Cardiac fibroblast (primary cell): ENCODE results near the gene TRIM47.

Experiments
- DNase-seq, 2 donors: peaks; one replicate each; pipeline versions ENCODE4 v3.0.0 to v3.0.0-alpha.2; 2010; ENCODE audit warnings: low read depth in 2 of 2
- H3K4me3 ChIP-seq, 2 donors: replicated peaks in 1 of 2; 1 replicate in 1 of 2; 2 replicates in 1 of 2; pipeline ENCODE4 v1.5.1; 2011; ENCODE audit warnings: low read depth in 2 of 2, low read length in 2 of 2, mild to moderate bottlenecking in 2 of 2, moderate library complexity in 1 of 2
- TF ChIP-seq, protein P1 (sequence below): IDR thresholded peaks from one replicate; pipeline ENCODE4 v1.5.1; 2011; ENCODE audit warnings: low read depth, mild to moderate bottlenecking, low read length, inconsistent platforms

The TRIM47 gene

DNA sequence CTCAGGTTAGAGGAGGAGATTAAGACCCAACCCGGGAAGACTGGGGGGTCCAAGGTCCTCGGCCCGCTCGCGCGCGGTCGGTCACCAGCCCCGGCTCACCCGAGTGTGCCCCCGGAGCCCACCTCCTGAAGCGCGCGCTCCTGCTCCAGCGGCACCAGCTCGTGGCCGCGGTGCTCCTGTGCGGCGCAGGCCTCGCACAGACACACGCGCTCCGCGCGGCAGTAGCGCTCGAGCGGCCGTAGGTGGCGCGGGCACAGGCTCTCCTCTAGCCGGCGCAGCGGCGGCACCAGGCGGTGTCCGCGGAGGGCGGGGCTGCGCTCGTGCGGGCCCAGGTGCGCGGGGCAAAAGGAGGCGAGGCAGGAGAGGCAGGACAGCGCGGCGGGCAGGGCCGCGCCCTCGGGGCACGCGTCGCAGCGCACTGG is 618 bp downstream of the TRIM47 start:
- TF ChIP-seq, protein P1, sequence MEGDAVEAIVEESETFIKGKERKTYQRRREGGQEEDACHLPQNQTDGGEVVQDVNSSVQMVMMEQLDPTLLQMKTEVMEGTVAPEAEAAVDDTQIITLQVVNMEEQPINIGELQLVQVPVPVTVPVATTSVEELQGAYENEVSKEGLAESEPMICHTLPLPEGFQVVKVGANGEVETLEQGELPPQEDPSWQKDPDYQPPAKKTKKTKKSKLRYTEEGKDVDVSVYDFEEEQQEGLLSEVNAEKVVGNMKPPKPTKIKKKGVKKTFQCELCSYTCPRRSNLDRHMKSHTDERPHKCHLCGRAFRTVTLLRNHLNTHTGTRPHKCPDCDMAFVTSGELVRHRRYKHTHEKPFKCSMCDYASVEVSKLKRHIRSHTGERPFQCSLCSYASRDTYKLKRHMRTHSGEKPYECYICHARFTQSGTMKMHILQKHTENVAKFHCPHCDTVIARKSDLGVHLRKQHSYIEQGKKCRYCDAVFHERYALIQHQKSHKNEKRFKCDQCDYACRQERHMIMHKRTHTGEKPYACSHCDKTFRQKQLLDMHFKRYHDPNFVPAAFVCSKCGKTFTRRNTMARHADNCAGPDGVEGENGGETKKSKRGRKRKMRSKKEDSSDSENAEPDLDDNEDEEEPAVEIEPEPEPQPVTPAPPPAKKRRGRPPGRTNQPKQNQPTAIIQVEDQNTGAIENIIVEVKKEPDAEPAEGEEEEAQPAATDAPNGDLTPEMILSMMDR = peak; percentile 29
- peak; percentile 74 to 75 for DNase-seq
- H3K4me3 ChIP-seq = peak overlapping the region; percentile 73 to 81

DNA sequence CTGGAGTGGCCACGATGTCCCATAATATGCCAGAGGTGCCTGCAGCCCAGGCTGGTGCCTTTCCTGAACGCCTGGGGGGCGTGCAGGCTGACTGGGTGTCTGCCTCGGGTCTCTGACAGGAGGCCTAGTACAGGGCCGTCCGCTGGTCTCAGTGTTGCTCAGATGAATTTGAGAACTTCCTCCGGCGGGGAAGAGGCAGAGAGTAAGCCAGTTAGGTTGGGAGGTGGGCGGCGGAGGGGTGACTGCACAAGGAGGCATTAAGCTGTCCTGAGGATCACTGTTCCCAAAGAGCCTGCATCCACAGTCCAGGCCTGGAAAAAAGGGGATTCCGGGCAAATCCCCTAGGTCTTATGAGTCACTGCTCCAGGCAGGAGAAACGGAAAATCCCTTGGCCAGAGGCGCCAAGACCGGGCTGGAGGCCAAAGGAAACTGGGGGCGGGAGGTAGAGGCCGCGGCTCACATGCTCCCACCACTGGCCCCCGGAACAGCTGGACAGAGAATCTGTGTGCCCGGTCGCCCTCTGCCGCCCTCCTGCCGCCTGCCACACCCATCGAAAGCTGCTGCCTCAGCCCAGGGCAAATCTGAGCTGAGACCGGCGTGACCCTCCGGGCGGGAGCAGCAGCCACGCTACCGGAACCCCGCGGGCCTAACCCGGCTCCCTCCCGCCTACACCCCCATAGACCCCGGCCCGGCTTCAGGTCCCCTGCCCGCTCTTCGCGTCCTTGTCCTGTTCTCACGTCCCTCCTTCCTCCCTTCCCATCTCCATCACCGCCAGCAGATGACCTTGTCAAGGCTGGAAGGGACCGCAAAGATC is 1.2 kb downstream of the TRIM47 start:
- H3K4me3 ChIP-seq = peak overlapping the region; percentile 73 to 81
- peak; percentile 97 to 98 for DNase-seq
- TF ChIP-seq, protein P1 = no peak

DNA sequence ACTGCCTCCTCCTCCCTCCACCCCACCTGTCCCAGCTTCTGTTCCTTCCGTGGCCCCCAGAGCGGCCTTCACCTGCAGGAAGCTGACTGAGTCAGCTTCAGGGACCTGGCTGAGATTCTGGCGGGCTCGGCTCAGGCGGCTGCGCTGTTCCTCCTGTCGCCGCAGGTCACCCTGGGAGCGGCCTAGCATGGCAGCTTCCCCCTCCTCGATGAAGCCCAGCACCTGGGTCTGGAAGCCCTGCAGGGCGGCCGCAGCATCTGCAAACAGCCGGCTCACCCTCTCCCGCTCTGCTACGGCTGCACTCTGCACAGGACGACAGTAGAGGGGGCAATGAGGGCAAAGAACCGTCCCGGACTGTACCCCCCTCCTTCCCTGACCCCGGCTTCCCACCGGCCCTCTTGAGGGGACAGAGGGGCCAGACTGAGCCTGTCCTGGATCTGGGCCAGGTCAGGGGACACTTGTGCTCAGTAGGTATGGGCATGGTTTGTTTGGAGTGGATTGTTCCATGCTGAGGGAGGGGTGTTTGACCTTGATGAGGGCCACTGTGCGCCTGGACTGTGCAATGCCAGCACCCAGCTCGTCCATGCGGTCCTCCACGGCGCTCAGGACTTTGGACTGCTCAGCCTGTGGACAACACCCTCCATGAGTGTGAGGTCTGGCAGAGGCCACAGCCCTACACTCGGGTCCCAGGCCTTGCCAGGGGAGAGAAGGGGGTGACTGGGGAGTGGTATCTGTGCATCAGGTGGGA is 2.0 kb downstream of the TRIM47 start:
- peak overlapping the region; percentile 73 to 81 for H3K4me3 ChIP-seq
- TF ChIP-seq, protein P1 = no peak
- DNase-seq = peak in 1 of 2 donors; percentile 24

DNA sequence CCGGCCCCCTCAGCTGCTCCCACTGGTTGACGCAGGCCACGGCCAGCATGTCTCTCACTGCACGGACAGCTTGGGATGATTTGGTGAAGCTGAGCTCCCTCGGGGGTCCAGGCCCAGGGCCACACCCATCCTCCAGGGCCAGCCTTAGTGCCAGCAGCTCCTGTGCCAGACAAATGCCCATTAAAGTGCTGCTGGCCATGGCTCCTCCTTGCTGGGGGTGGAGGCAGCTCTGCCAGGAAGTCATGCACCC is 2.5 kb downstream of the TRIM47 start:
- TF ChIP-seq, protein P1 = no peak
- peak overlapping the region in 1 of 2 donors; percentile 9 for H3K4me3 ChIP-seq

DNA sequence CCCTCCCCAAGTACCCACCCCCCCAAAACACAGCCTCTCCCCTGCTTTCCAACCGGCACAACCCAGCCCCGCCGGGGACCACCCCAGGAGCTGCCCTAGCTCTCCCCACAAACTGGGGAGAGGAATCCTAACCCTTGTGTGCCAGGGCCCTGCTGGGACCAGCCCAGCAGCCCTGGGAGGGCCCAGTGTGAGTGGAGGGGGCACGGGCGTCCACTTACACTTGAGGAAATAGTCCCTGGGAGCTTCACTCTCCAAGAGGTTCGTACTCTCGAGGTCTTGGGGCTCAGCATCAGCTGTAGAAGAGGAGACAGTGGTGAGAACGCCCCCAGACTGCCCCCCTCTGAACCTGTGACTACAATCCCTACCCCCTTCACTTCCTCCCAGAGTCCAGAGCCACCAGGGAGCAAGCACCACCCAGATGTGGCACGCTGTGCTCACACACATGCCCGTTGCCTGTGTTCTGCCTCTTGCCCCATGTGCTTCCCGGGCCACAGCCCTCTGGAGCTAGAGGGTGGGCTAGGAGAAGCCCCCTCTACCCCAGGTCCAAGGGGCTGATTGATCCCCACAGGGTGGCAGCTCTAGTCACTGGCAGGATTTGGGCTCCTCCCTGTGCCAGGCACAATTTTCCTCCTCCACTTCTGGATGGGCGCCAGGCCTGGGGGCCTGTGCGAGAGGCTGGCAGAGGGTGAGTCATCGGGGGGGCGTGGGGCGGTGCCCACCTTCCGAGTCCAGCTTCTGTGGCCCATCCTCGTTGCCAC is 3.0 kb downstream of the TRIM47 start:
- TF ChIP-seq, protein P1 = no peak
- no peak for DNase-seq
- no peak overlapping the region for H3K4me3 ChIP-seq

More for the DNA sequence above, 2.5 kb downstream of the TRIM47 start:
- peak in 1 of 2 donors; percentile 39 for DNase-seq

DNA sequence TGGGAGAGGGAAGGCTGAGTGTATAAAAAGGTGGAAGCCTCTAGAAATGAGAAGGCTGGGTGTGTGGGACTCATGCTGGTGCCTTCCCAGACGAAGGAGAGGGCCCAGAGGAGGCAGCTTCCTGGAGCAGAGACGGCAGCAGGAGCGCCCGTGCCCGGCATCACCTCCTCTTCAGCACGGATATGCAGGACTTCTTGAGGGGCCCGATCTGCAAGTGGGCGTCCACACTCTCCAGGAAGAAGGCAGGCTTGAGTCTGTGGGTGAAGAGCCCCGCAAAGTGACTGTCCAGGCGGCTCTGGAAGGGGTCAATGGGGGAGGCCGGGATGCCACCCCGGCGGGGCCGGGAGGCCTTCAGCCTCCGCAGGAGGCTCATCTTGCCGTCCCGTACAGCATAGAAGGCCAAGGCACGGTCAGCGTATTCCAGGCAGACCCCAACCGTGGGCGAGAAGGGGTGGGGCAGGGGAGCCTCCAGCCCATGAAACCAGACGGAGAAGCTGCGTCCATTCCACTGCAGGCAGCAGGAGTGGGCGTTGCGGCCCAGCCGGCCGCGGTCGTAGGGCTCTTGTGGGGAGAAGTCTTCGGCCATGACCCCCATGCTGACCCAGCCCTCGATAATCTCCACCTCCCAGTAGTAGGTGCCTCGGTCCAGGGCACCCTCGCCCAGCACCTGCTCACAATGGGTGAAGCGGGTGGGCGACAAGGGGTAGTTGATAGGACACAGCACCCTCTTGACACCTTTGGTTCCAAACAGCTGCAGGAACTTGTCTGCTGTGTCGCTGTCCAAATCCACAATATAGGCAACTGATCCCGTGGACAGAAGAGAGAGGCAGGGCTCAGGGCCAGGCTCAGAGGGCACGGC is 3.8 kb downstream of the TRIM47 start:
- H3K4me3 ChIP-seq = no peak overlapping the region
- TF ChIP-seq, protein P1 = no peak
- no peak for DNase-seq
